ENCODE data around the gene GLI1. TPM values are rescaled to one million over a fixed set of nuclear protein-coding genes. Genes with fewer than 3 reads are reported as not detected.

The GLI1 gene
- total RNA-seq, 4 donors from 2014 or later: 1.0 TPM; not detected in 3

- TF ChIP-seq, protein P1, sequence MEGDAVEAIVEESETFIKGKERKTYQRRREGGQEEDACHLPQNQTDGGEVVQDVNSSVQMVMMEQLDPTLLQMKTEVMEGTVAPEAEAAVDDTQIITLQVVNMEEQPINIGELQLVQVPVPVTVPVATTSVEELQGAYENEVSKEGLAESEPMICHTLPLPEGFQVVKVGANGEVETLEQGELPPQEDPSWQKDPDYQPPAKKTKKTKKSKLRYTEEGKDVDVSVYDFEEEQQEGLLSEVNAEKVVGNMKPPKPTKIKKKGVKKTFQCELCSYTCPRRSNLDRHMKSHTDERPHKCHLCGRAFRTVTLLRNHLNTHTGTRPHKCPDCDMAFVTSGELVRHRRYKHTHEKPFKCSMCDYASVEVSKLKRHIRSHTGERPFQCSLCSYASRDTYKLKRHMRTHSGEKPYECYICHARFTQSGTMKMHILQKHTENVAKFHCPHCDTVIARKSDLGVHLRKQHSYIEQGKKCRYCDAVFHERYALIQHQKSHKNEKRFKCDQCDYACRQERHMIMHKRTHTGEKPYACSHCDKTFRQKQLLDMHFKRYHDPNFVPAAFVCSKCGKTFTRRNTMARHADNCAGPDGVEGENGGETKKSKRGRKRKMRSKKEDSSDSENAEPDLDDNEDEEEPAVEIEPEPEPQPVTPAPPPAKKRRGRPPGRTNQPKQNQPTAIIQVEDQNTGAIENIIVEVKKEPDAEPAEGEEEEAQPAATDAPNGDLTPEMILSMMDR (IDR thresholded peaks at IDR 0.05 in 4 of 5, conservative IDR thresholded peaks at IDR 0.05 in 1 of 5): peak; percentile 93 to 95 (median 95)
- peak; percentile 7 to 29 for TF ChIP-seq POLR2A (IDR thresholded peaks at IDR 0.05)
- intact Hi-C loops (cut with DNase I; ENCODE audit: low total_unique reads): no loop called here
- in situ Hi-C loops (cut with MboI; ENCODE audit: low sequenced_read_pairs in 4 of 4): no loop called here
Observed at GRCh38 chr12:57462251-57462911, 2.8 kb downstream of the GLI1 start.

GRCh38 chr12:57462912-57463253 is 3.3 kb downstream of the GLI1 start:
- Histone ChIP-seq H3K4me1 (peaks cover 20 to 37% of the 10 kb centered on the region in 2 donors), H3K36me3 (no peaks in the 10 kb centered on the region), H3K4me3 (peak overlapping the region in 3 of 4 donors; percentile 68 to 71 (median 69)), H3K27me3 (peaks cover 14 to 19% (median 18%) of the 10 kb centered on the region in 3 donors), H3K27ac (peak overlapping the region in 3 of 4 donors; percentile 66 to 77 (median 76)), H3K9me3 (no peaks in the 10 kb centered on the region)
- no peak for ATAC-seq
- TF ChIP-seq, protein P1 (IDR thresholded peaks at IDR 0.05 in 4 of 5, conservative IDR thresholded peaks at IDR 0.05 in 1 of 5): peak in 2 of 5 experiments; percentile 2 to 4
- no peak for TF ChIP-seq POLR2A (IDR thresholded peaks at IDR 0.05)
- DNase-seq: no peak
- in situ Hi-C loops (cut with MboI; ENCODE audit: low sequenced_read_pairs in 4 of 4) (no loop called here), intact Hi-C loops (cut with DNase I; ENCODE audit: low total_unique reads) (no loop called here)

More at GRCh38 chr12:57462251-57462911, 2.8 kb downstream of the GLI1 start:
- H3K27ac ChIP-seq: peak overlapping the region; percentile 66 to 78 (median 76)
- ATAC-seq (peak; percentile 73 to 86), DNase-seq (peak; percentile 67 to 81)
- H3K27me3 ChIP-seq: peaks cover 14 to 19% (median 18%) of the 10 kb centered on the region in 3 donors
- peaks cover 24 to 37% of the 10 kb centered on the region in 2 donors for H3K4me1 ChIP-seq
- peak overlapping the region; percentile 68 to 78 (median 70) for H3K4me3 ChIP-seq
- H3K9me3 ChIP-seq: no peaks in the 10 kb centered on the region
- no peaks in the 10 kb centered on the region for H3K36me3 ChIP-seq

DNA sequence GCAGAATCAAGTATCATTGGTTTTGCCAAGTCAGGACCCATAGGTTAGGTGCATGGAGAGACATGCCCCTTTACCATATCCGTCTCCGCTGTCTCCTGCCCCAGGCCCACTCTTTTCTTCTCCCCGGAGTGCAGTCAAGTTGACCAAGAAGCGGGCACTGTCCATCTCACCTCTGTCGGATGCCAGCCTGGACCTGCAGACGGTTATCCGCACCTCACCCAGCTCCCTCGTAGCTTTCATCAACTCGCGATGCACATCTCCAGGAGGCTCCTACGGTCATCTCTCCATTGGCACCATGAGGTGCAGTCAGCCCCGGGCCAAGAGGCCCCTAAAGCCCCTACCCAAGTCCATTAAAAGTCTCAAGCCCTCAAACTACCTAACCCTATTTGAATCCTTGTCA is 5.0 kb downstream of the GLI1 start:
- in situ Hi-C loops (cut with MboI; ENCODE audit: low sequenced_read_pairs in 4 of 4): no loop called here
- DNase-seq (no peak), ATAC-seq (no peak)
- no peaks in the 10 kb centered on the region for H3K9me3 ChIP-seq
- peaks cover 14 to 19% (median 18%) of the 10 kb centered on the region in 3 donors for H3K27me3 ChIP-seq
- no peak overlapping the region for H3K4me3 ChIP-seq
- H3K27ac ChIP-seq: no peak overlapping the region
- H3K36me3 ChIP-seq: no peaks in the 10 kb centered on the region
- intact Hi-C loops (cut with DNase I; ENCODE audit: low total_unique reads): no loop called here
- TF ChIP-seq, protein P1 (IDR thresholded peaks at IDR 0.05 in 4 of 5, conservative IDR thresholded peaks at IDR 0.05 in 1 of 5): no peak
- TF ChIP-seq POLR2A (IDR thresholded peaks at IDR 0.05): no peak
- H3K4me1 ChIP-seq: peaks cover 12 to 30% of the 10 kb centered on the region in 2 donors

DNA sequence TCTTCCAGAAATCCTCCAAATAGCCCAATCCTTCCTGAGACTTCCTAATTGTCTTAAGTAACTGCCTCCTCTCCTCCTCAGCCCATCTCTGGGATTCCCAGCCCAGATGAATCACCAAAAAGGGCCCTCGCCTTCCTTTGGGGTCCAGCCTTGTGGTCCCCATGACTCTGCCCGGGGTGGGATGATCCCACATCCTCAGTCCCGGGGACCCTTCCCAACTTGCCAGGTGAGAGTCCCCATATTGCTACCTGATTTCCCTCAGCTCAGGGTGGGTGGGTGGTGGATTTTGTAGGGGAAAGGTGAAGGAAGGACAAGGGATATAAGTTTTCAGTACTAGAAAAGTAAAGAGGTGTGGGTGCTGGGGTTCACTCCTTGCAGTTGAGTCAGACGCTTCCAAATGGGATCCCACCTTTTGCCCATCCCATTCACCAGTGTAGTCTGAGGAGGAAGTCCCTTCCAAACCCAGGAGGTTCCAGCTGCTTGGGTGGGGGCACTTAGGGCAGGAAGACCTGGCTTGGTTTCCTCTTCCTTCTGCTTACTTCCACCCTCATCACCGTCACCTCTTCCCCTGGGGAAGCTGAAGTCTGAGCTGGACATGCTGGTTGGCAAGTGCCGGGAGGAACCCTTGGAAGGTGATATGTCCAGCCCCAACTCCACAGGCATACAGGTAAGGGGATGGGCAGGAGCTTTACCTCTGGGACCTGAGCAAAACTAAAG is 5.6 kb downstream of the GLI1 start:
- intact Hi-C loops (cut with DNase I; ENCODE audit: low total_unique reads): no loop called here
- peaks cover 14 to 15% (median 14%) of the 10 kb centered on the region in 3 donors for H3K27me3 ChIP-seq
- in situ Hi-C loops (cut with MboI; ENCODE audit: low sequenced_read_pairs in 4 of 4): no loop called here

More for the DNA sequence above, 5.6 kb downstream of the GLI1 start:
- peaks cover 12 to 25% of the 10 kb centered on the region in 2 donors for H3K4me1 ChIP-seq
- ATAC-seq (no peak), DNase-seq (no peak)
- H3K27ac ChIP-seq: no peak overlapping the region
- no peak for TF ChIP-seq POLR2A (IDR thresholded peaks at IDR 0.05)
- TF ChIP-seq, protein P1 (IDR thresholded peaks at IDR 0.05 in 4 of 5, conservative IDR thresholded peaks at IDR 0.05 in 1 of 5): no peak
- H3K36me3 ChIP-seq: no peaks in the 10 kb centered on the region
- no peak overlapping the region for H3K4me3 ChIP-seq
- H3K9me3 ChIP-seq: no peaks in the 10 kb centered on the region

Measured in gastrocnemius medialis (tissue), 4 donors.